Hepatocyte (in vitro differentiated cells): Measurements from ENCODE around the gene BCL7B.

Experiments used
- EZH2 ChIP-seq: fragments of 200-600 bp; sonication (generic); IDR thresholded peaks from 2 replicates; pipeline ENCODE4 v1.6.1; 2016; ENCODE audit warnings: antibody characterized with exemption, mild to moderate bottlenecking, borderline replicate concordance
- EZH2phosphoT487 ChIP-seq: fragments of 200-600 bp; sonication (generic); IDR thresholded peaks from one replicate; pipeline ENCODE4 v1.6.1; 2018; ENCODE audit warnings: antibody characterized with exemption, mild to moderate bottlenecking, low read depth, moderate library complexity; ENCODE audit not compliant: unreplicated experiment, severe bottlenecking
- TF ChIP-seq, protein P1 (sequence below): fragments of 200-600 bp; sonication (generic); IDR thresholded peaks from 2 replicates; pipeline ENCODE4 v1.5.1; 2016; ENCODE audit warnings: antibody characterized with exemption, mild to moderate bottlenecking; ENCODE audit not compliant: poor library complexity

DNA sequence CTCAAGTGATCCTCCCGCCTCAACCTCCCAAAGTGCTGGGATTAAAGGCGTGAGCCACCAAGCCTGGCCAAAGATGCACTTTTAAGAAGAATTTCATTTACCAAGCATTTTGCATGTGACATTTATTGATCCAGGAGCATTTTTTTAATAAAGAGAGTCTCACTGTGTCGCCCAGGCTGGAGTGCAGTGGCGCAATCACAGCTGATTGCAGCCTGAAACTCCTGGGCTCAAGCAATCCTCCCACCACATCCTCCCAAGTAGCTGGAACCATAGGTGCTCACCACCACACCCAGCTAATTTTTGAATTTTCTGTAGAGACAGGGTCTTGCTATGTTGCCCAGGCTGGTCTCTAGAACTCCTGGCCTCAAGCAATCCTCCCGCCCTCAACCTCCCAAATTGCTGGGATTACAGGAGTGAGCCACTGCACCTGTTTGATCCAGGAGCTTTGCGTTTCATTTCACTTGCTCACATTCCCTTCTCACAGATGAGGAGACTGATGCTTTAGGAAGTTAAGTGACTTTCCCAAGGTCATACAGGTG, 25.2 kb upstream of the BCL7B start:
- TF ChIP-seq, protein P1, sequence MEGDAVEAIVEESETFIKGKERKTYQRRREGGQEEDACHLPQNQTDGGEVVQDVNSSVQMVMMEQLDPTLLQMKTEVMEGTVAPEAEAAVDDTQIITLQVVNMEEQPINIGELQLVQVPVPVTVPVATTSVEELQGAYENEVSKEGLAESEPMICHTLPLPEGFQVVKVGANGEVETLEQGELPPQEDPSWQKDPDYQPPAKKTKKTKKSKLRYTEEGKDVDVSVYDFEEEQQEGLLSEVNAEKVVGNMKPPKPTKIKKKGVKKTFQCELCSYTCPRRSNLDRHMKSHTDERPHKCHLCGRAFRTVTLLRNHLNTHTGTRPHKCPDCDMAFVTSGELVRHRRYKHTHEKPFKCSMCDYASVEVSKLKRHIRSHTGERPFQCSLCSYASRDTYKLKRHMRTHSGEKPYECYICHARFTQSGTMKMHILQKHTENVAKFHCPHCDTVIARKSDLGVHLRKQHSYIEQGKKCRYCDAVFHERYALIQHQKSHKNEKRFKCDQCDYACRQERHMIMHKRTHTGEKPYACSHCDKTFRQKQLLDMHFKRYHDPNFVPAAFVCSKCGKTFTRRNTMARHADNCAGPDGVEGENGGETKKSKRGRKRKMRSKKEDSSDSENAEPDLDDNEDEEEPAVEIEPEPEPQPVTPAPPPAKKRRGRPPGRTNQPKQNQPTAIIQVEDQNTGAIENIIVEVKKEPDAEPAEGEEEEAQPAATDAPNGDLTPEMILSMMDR = no peak
- TF ChIP-seq EZH2 (no peak), EZH2phosphoT487 (no peak)
